H9 (cell line): ENCODE results near the gene KLF6. TPM values are rescaled to one million over a fixed set of nuclear protein-coding genes. Genes with fewer than 3 reads are reported as not detected.

Experiments
- DNase-seq: peaks from one replicate; pipeline ENCODE4 v3.0.0-alpha.2; 2017
- H2AFZ ChIP-seq: one replicate; pipeline ENCODE4 v1.6.1; 2013; ENCODE audit warnings: mild to moderate bottlenecking, low read length, control low read depth, moderate library complexity
- H2AK5ac ChIP-seq: 2 replicates; pipeline ENCODE4 v1.6.1; 2013; ENCODE audit warnings: low read length, control low read depth, mixed read lengths; ENCODE audit not compliant: insufficient read length
- H2BK120ac ChIP-seq: one replicate; pipeline ENCODE4 v1.6.1; 2013; ENCODE audit warnings: low read depth, mild to moderate bottlenecking, low read length, control low read depth, inconsistent platforms; ENCODE audit not compliant: poor library complexity, severe bottlenecking
- H2BK12ac ChIP-seq: 2 replicates; pipeline ENCODE4 v1.6.1; 2013; ENCODE audit warnings: low read length, control low read depth, mixed read lengths, low read depth; ENCODE audit not compliant: insufficient read length
- H2BK15ac ChIP-seq: 2 replicates; pipeline ENCODE4 v1.6.1; 2013; ENCODE audit warnings: low read depth, low read length, control low read depth
- H2BK20ac ChIP-seq: one replicate; pipeline ENCODE4 v1.6.1; 2013; ENCODE audit warnings: low read depth, mild to moderate bottlenecking, low read length, control low read depth, inconsistent platforms; ENCODE audit not compliant: poor library complexity, severe bottlenecking
- H2BK5ac ChIP-seq: 2 replicates; pipeline ENCODE4 v1.6.1; 2013; ENCODE audit warnings: low read length, control low read depth, mixed read lengths; ENCODE audit not compliant: insufficient read length
- H3K14ac ChIP-seq: 2 replicates; pipeline ENCODE4 v1.6.1; 2013; ENCODE audit warnings: low read length, control low read depth; ENCODE audit not compliant: insufficient read depth
- H3K18ac ChIP-seq: 2 replicates; pipeline ENCODE4 v1.6.1; 2013; ENCODE audit warnings: low read depth, mild to moderate bottlenecking, mixed read lengths, low read length, control low read depth; ENCODE audit not compliant: insufficient read length
- H3K23ac ChIP-seq: 2 replicates; pipeline ENCODE4 v1.6.1; 2013; ENCODE audit warnings: low read length, control low read depth, mixed read lengths, low read depth; ENCODE audit not compliant: insufficient read length
- H3K23me2 ChIP-seq: 2 replicates; pipeline ENCODE4 v1.6.1; 2013; ENCODE audit warnings: low read depth, mild to moderate bottlenecking, mixed read lengths, low read length, control low read depth; ENCODE audit not compliant: insufficient read length, poor library complexity, severe bottlenecking
- H3K27ac ChIP-seq: 2 replicates; pipeline ENCODE4 v1.5.1; 2013; ENCODE audit warnings: low read length, control low read depth, mixed read lengths, low read depth; ENCODE audit not compliant: insufficient read length
- H3K27me3 ChIP-seq: 2 replicates; pipeline ENCODE4 v1.6.1; 2013; ENCODE audit warnings: low read length, control low read depth, inconsistent platforms; ENCODE audit not compliant: insufficient read depth
- H3K4ac ChIP-seq: 2 replicates; pipeline ENCODE4 v1.6.1; 2013; ENCODE audit warnings: low read depth, mild to moderate bottlenecking, control low read depth, inconsistent platforms, low read length, moderate library complexity
- H3K4me1 ChIP-seq: 2 replicates; pipeline ENCODE4 v1.6.1; 2013; ENCODE audit warnings: low read length, control low read depth, inconsistent platforms; ENCODE audit not compliant: insufficient read depth
- H3K4me2 ChIP-seq: 2 replicates; pipeline ENCODE4 v1.6.1; 2013; ENCODE audit warnings: low read length, control low read depth, mixed read lengths; ENCODE audit not compliant: insufficient read length, insufficient read depth
- H3K56ac ChIP-seq: 2 replicates; pipeline ENCODE4 v1.6.1; 2013; ENCODE audit warnings: low read depth, mild to moderate bottlenecking, mixed read lengths, low read length, control low read depth; ENCODE audit not compliant: insufficient read length
- H3K79me1 ChIP-seq: 2 replicates; pipeline ENCODE4 v1.6.1; 2013; ENCODE audit warnings: low read depth, mild to moderate bottlenecking, moderate library complexity, low read length, control low read depth, inconsistent platforms; ENCODE audit not compliant: insufficient read depth, poor library complexity, severe bottlenecking
- H3K79me2 ChIP-seq: 2 replicates; pipeline ENCODE4 v1.6.1; 2013; ENCODE audit warnings: low read length, control low read depth, inconsistent platforms; ENCODE audit not compliant: insufficient read depth
- H3K9ac ChIP-seq: 2 replicates; pipeline ENCODE4 v1.6.1; 2013; ENCODE audit warnings: low read length, control low read depth, mixed read lengths; ENCODE audit not compliant: insufficient read length; ENCODE audit errors: extremely low read depth
- H3K9me3 ChIP-seq: one replicate; pipeline ENCODE4 v1.6.1; 2013; ENCODE audit warnings: low read depth, low read length, inconsistent platforms; ENCODE audit not compliant: control insufficient read depth
- H3T11ph ChIP-seq: one replicate; pipeline ENCODE4 v1.6.1; 2013; ENCODE audit warnings: mild to moderate bottlenecking, low read length, control low read depth, inconsistent platforms
- H4K20me1 ChIP-seq: one replicate; pipeline ENCODE4 v1.6.1; 2013; ENCODE audit not compliant: control insufficient read depth, insufficient read length, insufficient read depth
- H4K5ac ChIP-seq: 2 replicates; pipeline ENCODE4 v1.6.1; 2013; ENCODE audit warnings: low read depth, mild to moderate bottlenecking, mixed read lengths, low read length, control low read depth; ENCODE audit not compliant: insufficient read length
- H4K8ac ChIP-seq: replicated peaks from 2 replicates; pipeline ENCODE4 v1.6.1; 2013; ENCODE audit warnings: low read length, control low read depth, mixed read lengths, low read depth; ENCODE audit not compliant: insufficient read length
- H4K91ac ChIP-seq: 2 replicates; pipeline ENCODE4 v1.6.1; 2013; ENCODE audit warnings: low read depth, mild to moderate bottlenecking, moderate library complexity, mixed read lengths, low read length, control low read depth; ENCODE audit not compliant: insufficient read length
- H3K27ac Mint-ChIP-seq, 3 experiments: 2 replicates in 2 of 3; 3 replicates in 1 of 3; pipeline ENCODE4 v1.8.0; 2020 to 2021; ENCODE audit warnings: mixed read lengths in 3 of 3, mild to moderate bottlenecking in 1 of 3, moderate library complexity in 1 of 3
- H3K27me3 Mint-ChIP-seq: 2 replicates; pipeline ENCODE4 v1.8.0; 2021; ENCODE audit warnings: low read depth, mild to moderate bottlenecking, moderate library complexity, mixed read lengths
- H3K36me3 Mint-ChIP-seq, 3 experiments: 2 replicates in 2 of 3; 3 replicates in 1 of 3; pipeline ENCODE4 v1.8.0; 2020 to 2021; ENCODE audit warnings: low read depth in 3 of 3, mixed read lengths in 3 of 3; ENCODE audit not compliant: insufficient read depth in 1 of 3
- H3K4me1 Mint-ChIP-seq, 2 experiments: 2 replicates each; pipeline ENCODE4 v1.8.0; 2020; ENCODE audit warnings: mixed read lengths in 2 of 2
- H3K4me3 Mint-ChIP-seq, 2 experiments: 2 replicates in 1 of 2; 3 replicates in 1 of 2; pipeline ENCODE4 v1.8.0; 2020 to 2021; ENCODE audit warnings: mild to moderate bottlenecking in 2 of 2, mixed read lengths in 2 of 2, moderate library complexity in 1 of 2
- H3K9me3 Mint-ChIP-seq, 2 experiments: 2 replicates in 1 of 2; 3 replicates in 1 of 2; pipeline ENCODE4 v1.8.0; 2020; ENCODE audit warnings: mild to moderate bottlenecking in 2 of 2, mixed read lengths in 2 of 2, moderate library complexity in 1 of 2
- CTCF ChIP-seq: fragments of 200-600 bp; sonication (generic); conservative IDR thresholded peaks from 3 replicates; pipeline ENCODE4 v1.8.0; 2021; ENCODE audit warnings: antibody characterized with exemption, mild to moderate bottlenecking
- WGBS: extraction: QIAGEN DNeasy Blood & Tissue Kit; methylation state at CpG from one replicate; pipeline ENCODE4 v1.1.7; 2013; ENCODE audit warnings: missing lambda C conversion rate, low lambda C conversion rate, mixed read lengths; ENCODE audit not compliant: insufficient read length; ENCODE audit errors: extremely low coverage; 5-methylcytosine and 5-hydroxymethylcytosine counted together
- total RNA-seq: library from RNA; stranded (reverse); gene quantifications from 2 replicates; pipeline ENCODE4 v1.2.1, GENCODE V29; 2021

The KLF6 gene
- total RNA-seq, 1 experiment from 2014 or later: 19.3 TPM

- no peak overlapping the region for H2BK120ac ChIP-seq
- H3K27ac Mint-ChIP-seq: peak overlapping the region; percentile 49 to 74 (median 61); a peak in 5 of 7 replicates
- no peak overlapping the region for H3K23ac ChIP-seq
- peaks cover 28 to 37% of the 10 kb centered on the region in 2 experiments for H3K4me1 Mint-ChIP-seq
- no peaks in the 10 kb centered on the region for H3K9me3 ChIP-seq
- H3K23me2 ChIP-seq: no peaks in the 10 kb centered on the region
- H3T11ph ChIP-seq: no peak overlapping the region
- H3K18ac ChIP-seq: no peak overlapping the region
- H3K4me2 ChIP-seq: no peak overlapping the region
- H3K9me3 Mint-ChIP-seq: 0 out of 5 replicates have a peak, but pooled peaks cover 0 to 2% of the 10 kb centered on the region in 2 experiments
- H4K8ac ChIP-seq: no peak overlapping the region
- H2BK15ac ChIP-seq: no peak overlapping the region
- WGBS: no CpG with 5 or more reads among the region's 17 CpGs
- H3K4me3 Mint-ChIP-seq: peak overlapping the region in 1 of 2 experiments; percentile 48; a peak in 1 of 5 replicates
- H4K20me1 ChIP-seq: no peaks in the 10 kb centered on the region
- H2AFZ ChIP-seq: no peak overlapping the region
- no peak overlapping the region for H4K5ac ChIP-seq
- H3K9ac ChIP-seq: no peak overlapping the region
- no peak overlapping the region for H4K91ac ChIP-seq
- H3K27ac ChIP-seq: no peak overlapping the region
- peak; percentile 26 for DNase-seq
- no peak overlapping the region for H3K56ac ChIP-seq
- no peak for TF ChIP-seq CTCF
- H2AK5ac ChIP-seq: no peak overlapping the region
- H2BK12ac ChIP-seq: no peak overlapping the region
- no peaks in the 10 kb centered on the region for H3K27me3 Mint-ChIP-seq
- H3K79me2 ChIP-seq: no peaks in the 10 kb centered on the region
- H3K4me1 ChIP-seq: peaks cover 3% of the 10 kb centered on the region; the same call in 1 of the 2 replicates
- no peak overlapping the region for H2BK20ac ChIP-seq
- no peaks in the 10 kb centered on the region for H3K79me1 ChIP-seq
- no peaks in the 10 kb centered on the region for H3K27me3 ChIP-seq
- H3K36me3 Mint-ChIP-seq: peaks cover 23 to 34% (median 31%) of the 10 kb centered on the region in 3 experiments
- H3K14ac ChIP-seq: no peak overlapping the region
- no peak overlapping the region for H3K4ac ChIP-seq
- no peak overlapping the region for H2BK5ac ChIP-seq
Observed at GRCh38 chr10:3774018-3774813, 10.8 kb downstream of the KLF6 start.
